OCI-LY3 (cell line): ENCODE measurements around the gene NUP210L.

Source experiments
- EZH2phosphoT487 ChIP-seq: fragments of 200-600 bp; shearing (Covaris generic); IDR thresholded peaks from 2 replicates; pipeline ENCODE4 v1.6.1; 2018; ENCODE audit warnings: antibody characterized with exemption, mixed run types, low read depth
- TF ChIP-seq, protein P1 (sequence below): fragments of 200-600, 300-600 bp; sonication (generic); IDR thresholded peaks from 2 replicates; pipeline ENCODE4 v1.5.1; 2014; ENCODE audit warnings: antibody characterized with exemption, low read length, low read depth

DNA sequence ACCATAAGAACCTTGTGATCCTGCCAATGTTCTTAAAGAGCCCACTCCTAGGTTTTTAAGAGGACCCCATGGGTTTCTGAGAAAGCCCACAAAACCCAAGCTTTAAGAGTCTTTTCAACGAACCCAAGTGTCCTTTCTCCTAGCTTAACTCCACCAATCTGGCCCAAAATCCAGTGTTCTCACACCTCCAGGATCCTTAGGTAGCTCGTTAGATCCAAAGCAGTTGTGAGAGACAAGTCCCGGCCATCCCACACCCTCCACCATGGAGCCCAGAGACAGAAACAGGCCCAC, 210.1 kb downstream of the NUP210L start:
- TF ChIP-seq, protein P1, sequence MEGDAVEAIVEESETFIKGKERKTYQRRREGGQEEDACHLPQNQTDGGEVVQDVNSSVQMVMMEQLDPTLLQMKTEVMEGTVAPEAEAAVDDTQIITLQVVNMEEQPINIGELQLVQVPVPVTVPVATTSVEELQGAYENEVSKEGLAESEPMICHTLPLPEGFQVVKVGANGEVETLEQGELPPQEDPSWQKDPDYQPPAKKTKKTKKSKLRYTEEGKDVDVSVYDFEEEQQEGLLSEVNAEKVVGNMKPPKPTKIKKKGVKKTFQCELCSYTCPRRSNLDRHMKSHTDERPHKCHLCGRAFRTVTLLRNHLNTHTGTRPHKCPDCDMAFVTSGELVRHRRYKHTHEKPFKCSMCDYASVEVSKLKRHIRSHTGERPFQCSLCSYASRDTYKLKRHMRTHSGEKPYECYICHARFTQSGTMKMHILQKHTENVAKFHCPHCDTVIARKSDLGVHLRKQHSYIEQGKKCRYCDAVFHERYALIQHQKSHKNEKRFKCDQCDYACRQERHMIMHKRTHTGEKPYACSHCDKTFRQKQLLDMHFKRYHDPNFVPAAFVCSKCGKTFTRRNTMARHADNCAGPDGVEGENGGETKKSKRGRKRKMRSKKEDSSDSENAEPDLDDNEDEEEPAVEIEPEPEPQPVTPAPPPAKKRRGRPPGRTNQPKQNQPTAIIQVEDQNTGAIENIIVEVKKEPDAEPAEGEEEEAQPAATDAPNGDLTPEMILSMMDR = no peak
- no peak for TF ChIP-seq EZH2phosphoT487
